ENCODE data around the gene AGPAT1.

GRCh38 chr6:32156891-32157290 is 19.0 kb downstream of the AGPAT1 start:
- TF ChIP-seq GABPA (IDR thresholded peaks at IDR 0.05; ENCODE audit: low read depth, low read length), result no peak
- TF ChIP-seq GABPA (CRISPR knock-in tag; IDR thresholded peaks at IDR 0.05; ENCODE audit: low read depth), result no peak
- TF ChIP-seq ZNF207 (IDR thresholded peaks at IDR 0.05; ENCODE audit: borderline replicate concordance), result no peak
- no peak for TF ChIP-seq UBTF (CRISPR knock-in tag; IDR thresholded peaks at IDR 0.05)
- TF ChIP-seq GMEB1 (CRISPR knock-in tag; IDR thresholded peaks at IDR 0.05; ENCODE audit: borderline replicate concordance), result no peak
- TF ChIP-seq MATR3 (CRISPR knock-in tag; IDR thresholded peaks at IDR 0.05), result no peak
- no peak for TF ChIP-seq ZNF30 (CRISPR knock-in tag; IDR thresholded peaks at IDR 0.05)
- TF ChIP-seq ZFP36 (IDR thresholded peaks at IDR 0.05; ENCODE audit: borderline replicate concordance, low read depth, low read length, partially characterized antibody), result no peak
- TF ChIP-seq USF2 (IDR thresholded peaks at IDR 0.05; ENCODE audit: low read depth, low read length), result no peak
- no peak for TF ChIP-seq USF2 (CRISPR knock-in tag; IDR thresholded peaks at IDR 0.05; ENCODE audit: borderline replicate concordance)
- TF ChIP-seq TGIF2 (CRISPR knock-in tag; IDR thresholded peaks at IDR 0.05), result no peak
- TF ChIP-seq ZZZ3 (CRISPR knock-in tag; IDR thresholded peaks at IDR 0.05; ENCODE audit: borderline replicate concordance), result no peak
- TF ChIP-seq POLR2AphosphoS2 (IDR thresholded peaks at IDR 0.05; ENCODE audit: low read depth, low read length), result no peak
